NB4 (cell line): Measurements from ENCODE around the gene FBXL17.

Source experiments
- CTCF ChIP-seq: IDR thresholded peaks from one replicate; pipeline ENCODE4 v1.5.1; 2012; ENCODE audit warnings: low read depth, low read length
- MYC ChIP-seq: IDR thresholded peaks from 2 replicates; pipeline ENCODE4 v1.6.1; 2011; ENCODE audit warnings: low read depth, low read length
- POLR2A ChIP-seq: IDR thresholded peaks from 2 replicates; pipeline ENCODE4 v1.6.1; 2011; ENCODE audit warnings: mild to moderate bottlenecking; ENCODE audit not compliant: insufficient read length; ENCODE audit errors: extremely low read depth

GRCh38 chr5:108078345-108078744 lies 303.6 kb downstream of the FBXL17 start:
- TF ChIP-seq POLR2A (no peak), CTCF (no peak), MYC (no peak)
